Measurements from ENCODE around the gene NTMT1. TPM values are rescaled to one million over a fixed set of nuclear protein-coding genes. Genes with fewer than 3 reads are reported as not detected.

NTMT1 gene
- total RNA-seq, 1 donor from 2014 or later, result 55.1 TPM

DNA sequence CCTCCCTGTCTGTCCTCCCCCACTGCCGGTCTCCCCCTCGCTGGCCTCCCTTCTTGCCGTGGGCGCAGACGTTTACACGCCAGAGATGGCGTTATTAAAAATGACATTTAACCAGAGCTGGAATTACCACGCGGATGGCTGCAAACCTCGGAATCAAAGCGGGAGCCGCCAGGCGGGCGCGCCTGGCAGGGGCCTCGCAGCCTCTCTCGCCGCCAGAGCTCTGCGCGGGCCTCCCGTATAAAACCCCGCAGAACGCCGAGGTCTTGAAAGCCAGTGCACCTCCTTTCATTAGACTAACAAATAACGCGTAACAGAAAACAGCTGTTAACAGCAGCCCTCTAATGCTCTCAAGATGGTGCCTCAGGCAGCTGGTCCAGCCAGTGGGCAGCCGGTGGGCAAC lies 49.7 kb downstream of the NTMT1 start:
- no peaks in the 10 kb centered on the region for H3K9me3 ChIP-seq (ENCODE audit: insufficient read depth, low read depth, low read length)
- no peak overlapping the region for H3K9ac ChIP-seq (ENCODE audit: low read length)
- no peaks in the 10 kb centered on the region for H4K20me1 ChIP-seq (ENCODE audit: insufficient read depth, low read length)
- Mint-ChIP-seq H3K4me1 (ENCODE audit: low read depth, unreplicated experiment) (no peaks in the 10 kb centered on the region), H3K36me3 (ENCODE audit: low read depth, unreplicated experiment) (no peaks in the 10 kb centered on the region), H3K27me3 (ENCODE audit: low read depth, unreplicated experiment) (peaks cover 55% of the 10 kb centered on the region), H3K9me3 (ENCODE audit: unreplicated experiment) (no peaks in the 10 kb centered on the region), H3K27ac (ENCODE audit: unreplicated experiment) (no peak overlapping the region), H3K4me3 (ENCODE audit: unreplicated experiment) (no peak overlapping the region)
- H3K36me3 ChIP-seq (ENCODE audit: insufficient read depth, low read length), result no peaks in the 10 kb centered on the region
- no peak overlapping the region for H3K4me2 ChIP-seq (ENCODE audit: low read length)
- H3K27ac ChIP-seq (ENCODE audit: low read depth, low read length), result no peak overlapping the region
- no peak overlapping the region for H2AFZ ChIP-seq (ENCODE audit: low read depth, low read length)
- H3K27me3 ChIP-seq (ENCODE audit: insufficient read depth, low read length), result peaks cover 34% of the 10 kb centered on the region
- no peaks in the 10 kb centered on the region for H3K79me2 ChIP-seq (ENCODE audit: insufficient read depth, low read length)
- FAIRE-seq (no peak), DNase-seq (ENCODE audit: low read depth) (no peak)
- H3K4me1 ChIP-seq (ENCODE audit: insufficient read depth, low read length), result no peaks in the 10 kb centered on the region
- no peak for TF ChIP-seq EZH2 (IDR thresholded peaks at IDR 0.05; ENCODE audit: insufficient read depth, low read length)
- TF ChIP-seq, protein P1, sequence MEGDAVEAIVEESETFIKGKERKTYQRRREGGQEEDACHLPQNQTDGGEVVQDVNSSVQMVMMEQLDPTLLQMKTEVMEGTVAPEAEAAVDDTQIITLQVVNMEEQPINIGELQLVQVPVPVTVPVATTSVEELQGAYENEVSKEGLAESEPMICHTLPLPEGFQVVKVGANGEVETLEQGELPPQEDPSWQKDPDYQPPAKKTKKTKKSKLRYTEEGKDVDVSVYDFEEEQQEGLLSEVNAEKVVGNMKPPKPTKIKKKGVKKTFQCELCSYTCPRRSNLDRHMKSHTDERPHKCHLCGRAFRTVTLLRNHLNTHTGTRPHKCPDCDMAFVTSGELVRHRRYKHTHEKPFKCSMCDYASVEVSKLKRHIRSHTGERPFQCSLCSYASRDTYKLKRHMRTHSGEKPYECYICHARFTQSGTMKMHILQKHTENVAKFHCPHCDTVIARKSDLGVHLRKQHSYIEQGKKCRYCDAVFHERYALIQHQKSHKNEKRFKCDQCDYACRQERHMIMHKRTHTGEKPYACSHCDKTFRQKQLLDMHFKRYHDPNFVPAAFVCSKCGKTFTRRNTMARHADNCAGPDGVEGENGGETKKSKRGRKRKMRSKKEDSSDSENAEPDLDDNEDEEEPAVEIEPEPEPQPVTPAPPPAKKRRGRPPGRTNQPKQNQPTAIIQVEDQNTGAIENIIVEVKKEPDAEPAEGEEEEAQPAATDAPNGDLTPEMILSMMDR (IDR thresholded peaks at IDR 0.05; ENCODE audit: insufficient read depth, low read depth, low read length), result no peak
- no peak overlapping the region for H3K4me3 ChIP-seq (ENCODE audit: insufficient read depth, low read depth, low read length)

DNA sequence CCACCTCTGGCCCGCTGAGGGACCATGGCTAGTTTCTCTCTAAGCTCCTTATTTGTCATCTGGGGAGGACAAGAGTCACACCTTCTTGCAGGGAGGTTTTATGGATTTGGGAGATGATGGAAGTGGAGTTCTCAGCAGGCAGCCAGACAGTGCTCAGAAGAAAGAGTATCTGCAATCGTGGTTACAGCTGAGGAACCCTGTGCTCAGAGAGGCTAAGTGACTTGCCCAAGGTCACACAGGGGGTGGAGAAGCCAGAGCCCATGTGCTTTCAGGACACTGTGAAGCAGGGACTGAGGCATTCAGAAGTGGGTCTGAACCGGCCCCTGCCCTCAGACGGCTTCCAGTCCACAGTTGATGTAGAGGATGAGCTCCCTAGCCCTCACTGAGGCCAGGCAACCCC lies 50.3 kb downstream of the NTMT1 start:
- no peaks in the 10 kb centered on the region for H3K4me1 Mint-ChIP-seq (ENCODE audit: low read depth, unreplicated experiment)
- H3K27me3 ChIP-seq (ENCODE audit: insufficient read depth, low read length), result peaks cover 37% of the 10 kb centered on the region
- H3K9ac ChIP-seq (ENCODE audit: low read length), result no peak overlapping the region
- no peak overlapping the region for H3K4me2 ChIP-seq (ENCODE audit: low read length)
- no peaks in the 10 kb centered on the region for H4K20me1 ChIP-seq (ENCODE audit: insufficient read depth, low read length)
- H3K27ac Mint-ChIP-seq (ENCODE audit: unreplicated experiment), result no peak overlapping the region
- no peak overlapping the region for H2AFZ ChIP-seq (ENCODE audit: low read depth, low read length)
- H3K9me3 Mint-ChIP-seq (ENCODE audit: unreplicated experiment), result no peaks in the 10 kb centered on the region
- no peak overlapping the region for H3K4me3 Mint-ChIP-seq (ENCODE audit: unreplicated experiment)
- TF ChIP-seq, protein P1 (IDR thresholded peaks at IDR 0.05; ENCODE audit: insufficient read depth, low read depth, low read length), result no peak
- no peak for TF ChIP-seq EZH2 (IDR thresholded peaks at IDR 0.05; ENCODE audit: insufficient read depth, low read length)
- H3K36me3 Mint-ChIP-seq (ENCODE audit: low read depth, unreplicated experiment), result no peaks in the 10 kb centered on the region
- H3K27ac ChIP-seq (ENCODE audit: low read depth, low read length), result no peak overlapping the region
- no peaks in the 10 kb centered on the region for H3K4me1 ChIP-seq (ENCODE audit: insufficient read depth, low read length)
- no peak overlapping the region for H3K4me3 ChIP-seq (ENCODE audit: insufficient read depth, low read depth, low read length)
- no peaks in the 10 kb centered on the region for H3K36me3 ChIP-seq (ENCODE audit: insufficient read depth, low read length)
- no peaks in the 10 kb centered on the region for H3K9me3 ChIP-seq (ENCODE audit: insufficient read depth, low read depth, low read length)
- no peaks in the 10 kb centered on the region for H3K79me2 ChIP-seq (ENCODE audit: insufficient read depth, low read length)
- H3K27me3 Mint-ChIP-seq (ENCODE audit: low read depth, unreplicated experiment), result peaks cover 57% of the 10 kb centered on the region
- no peak for DNase-seq (ENCODE audit: low read depth)
- no peak for FAIRE-seq

DNA sequence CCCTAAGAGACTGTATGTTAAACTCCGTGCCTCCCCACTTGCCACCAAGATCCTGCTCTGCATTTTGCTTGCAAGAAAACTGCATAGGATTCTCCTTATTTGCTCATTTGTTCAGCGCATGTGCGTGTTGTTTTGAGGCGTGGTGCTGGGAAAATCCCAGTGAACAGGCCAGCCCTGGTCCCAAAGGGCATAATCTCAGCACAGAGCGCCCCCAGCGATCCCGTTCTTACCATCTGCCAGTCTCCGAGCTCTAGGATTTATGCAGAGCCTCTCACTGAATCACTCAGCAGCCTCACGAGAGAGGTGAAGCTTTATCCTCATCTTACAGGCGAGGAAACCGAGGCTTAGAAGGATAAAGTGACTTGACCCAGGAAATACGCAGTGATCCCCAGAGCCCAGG lies 51.0 kb downstream of the NTMT1 start:
- DNase-seq (ENCODE audit: low read depth) (no peak), FAIRE-seq (no peak)
- Histone ChIP-seq H3K4me3 (ENCODE audit: insufficient read depth, low read depth, low read length) (no peak overlapping the region), H3K9ac (ENCODE audit: low read length) (no peak overlapping the region), H3K27ac (ENCODE audit: low read depth, low read length) (no peak overlapping the region), H3K9me3 (ENCODE audit: insufficient read depth, low read depth, low read length) (no peaks in the 10 kb centered on the region), H3K79me2 (ENCODE audit: insufficient read depth, low read length) (no peaks in the 10 kb centered on the region), H4K20me1 (ENCODE audit: insufficient read depth, low read length) (no peaks in the 10 kb centered on the region), H3K4me1 (ENCODE audit: insufficient read depth, low read length) (no peaks in the 10 kb centered on the region), H3K36me3 (ENCODE audit: insufficient read depth, low read length) (no peaks in the 10 kb centered on the region), H3K27me3 (ENCODE audit: insufficient read depth, low read length) (peaks cover 37% of the 10 kb centered on the region), H2AFZ (ENCODE audit: low read depth, low read length) (no peak overlapping the region), H3K4me2 (ENCODE audit: low read length) (no peak overlapping the region)
- TF ChIP-seq, protein P1 (IDR thresholded peaks at IDR 0.05; ENCODE audit: insufficient read depth, low read depth, low read length), result no peak
- TF ChIP-seq EZH2 (IDR thresholded peaks at IDR 0.05; ENCODE audit: insufficient read depth, low read length), result no peak
- Mint-ChIP-seq H3K4me1 (ENCODE audit: low read depth, unreplicated experiment) (no peaks in the 10 kb centered on the region), H3K4me3 (ENCODE audit: unreplicated experiment) (no peak overlapping the region), H3K36me3 (ENCODE audit: low read depth, unreplicated experiment) (no peaks in the 10 kb centered on the region), H3K9me3 (ENCODE audit: unreplicated experiment) (no peaks in the 10 kb centered on the region), H3K27ac (ENCODE audit: unreplicated experiment) (no peak overlapping the region), H3K27me3 (ENCODE audit: low read depth, unreplicated experiment) (peaks cover 60% of the 10 kb centered on the region)
